HEK293 (cell line): ENCODE measurements around the gene NUB1.

Experiments
- EGR2 ChIP-seq: fragments of 450-650 bp; formaldehyde crosslinking; IDR thresholded peaks from 2 replicates; pipeline ENCODE4 v1.5.1; 2016; ENCODE audit warnings: low read depth, missing biosample characterization, missing genetic modification characterization
- GLIS1 ChIP-seq: fragments of 450-650 bp; formaldehyde crosslinking; IDR thresholded peaks from 2 replicates; pipeline ENCODE4 v1.5.1; 2016; ENCODE audit warnings: missing biosample characterization, missing genetic modification characterization
- HOXD13 ChIP-seq: sonication (generic); formaldehyde crosslinking; IDR thresholded peaks from 2 replicates; pipeline ENCODE4 v1.8.0; 2022; ENCODE audit warnings: missing genetic modification reagents, borderline replicate concordance
- KLF17 ChIP-seq: fragments of 450-650 bp; formaldehyde crosslinking; IDR thresholded peaks from 2 replicates; pipeline ENCODE4 v1.5.1; 2016; ENCODE audit warnings: missing biosample characterization, missing genetic modification characterization
- MYNN ChIP-seq: fragments of 450-650 bp; formaldehyde crosslinking; IDR thresholded peaks from 2 replicates; pipeline ENCODE4 v1.5.1; 2016; ENCODE audit warnings: missing biosample characterization, missing genetic modification characterization, borderline replicate concordance
- SP2 ChIP-seq: fragments of 450-650 bp; formaldehyde crosslinking; IDR thresholded peaks from 2 replicates; pipeline ENCODE4 v1.5.1; 2016; ENCODE audit warnings: missing biosample characterization, missing genetic modification characterization
- ZBTB10 ChIP-seq: fragments of 450-650 bp; formaldehyde crosslinking; IDR thresholded peaks from 2 replicates; pipeline ENCODE4 v1.5.1; 2016; ENCODE audit warnings: missing biosample characterization, missing genetic modification characterization
- ZBTB17 ChIP-seq: fragments of 450-650 bp; formaldehyde crosslinking; IDR thresholded peaks from 2 replicates; pipeline ENCODE4 v1.5.1; 2016; ENCODE audit warnings: missing biosample characterization, missing genetic modification characterization
- ZFHX2 ChIP-seq: fragments of 450-650 bp; formaldehyde crosslinking; conservative IDR thresholded peaks from 2 replicates; pipeline ENCODE4 v1.5.1; 2016; ENCODE audit warnings: missing biosample characterization, missing genetic modification characterization
- ZFP37 ChIP-seq: fragments of 450-650 bp; formaldehyde crosslinking; IDR thresholded peaks from 2 replicates; pipeline ENCODE4 v1.5.1; 2016; ENCODE audit warnings: missing biosample characterization, missing genetic modification characterization
- ZNF132 ChIP-seq: fragments of 450-650 bp; formaldehyde crosslinking; IDR thresholded peaks from 2 replicates; pipeline ENCODE4 v1.5.1; 2017; ENCODE audit warnings: missing biosample characterization, missing genetic modification characterization, borderline replicate concordance
- ZNF146 ChIP-seq: fragments of 450-650 bp; formaldehyde crosslinking; IDR thresholded peaks from 2 replicates; pipeline ENCODE4 v1.5.1; 2016; ENCODE audit warnings: missing biosample characterization, missing genetic modification characterization
- ZNF2 ChIP-seq: fragments of 450-650 bp; formaldehyde crosslinking; IDR thresholded peaks from 2 replicates; pipeline ENCODE4 v1.5.1; 2016; ENCODE audit warnings: missing biosample characterization, missing genetic modification characterization
- ZNF239 ChIP-seq: fragments of 450-650 bp; formaldehyde crosslinking; IDR thresholded peaks from 2 replicates; pipeline ENCODE4 v1.5.1; 2016; ENCODE audit warnings: missing biosample characterization, missing genetic modification characterization
- ZNF426 ChIP-seq: fragments of 450-650 bp; formaldehyde crosslinking; IDR thresholded peaks from 2 replicates; pipeline ENCODE4 v1.5.1; 2017; ENCODE audit warnings: missing biosample characterization, missing genetic modification characterization, mild to moderate bottlenecking, inconsistent platforms, moderate library complexity
- ZNF433 ChIP-seq: fragments of 450-650 bp; formaldehyde crosslinking; IDR thresholded peaks from 2 replicates; pipeline ENCODE4 v1.5.1; 2016; ENCODE audit warnings: missing biosample characterization, missing genetic modification characterization, low read depth
- ZNF544 ChIP-seq: fragments of 450-650 bp; formaldehyde crosslinking; IDR thresholded peaks from 2 replicates; pipeline ENCODE4 v1.5.0; 2017; ENCODE audit warnings: missing biosample characterization, missing genetic modification characterization
- ZNF548 ChIP-seq: fragments of 450-650 bp; formaldehyde crosslinking; IDR thresholded peaks from 2 replicates; pipeline ENCODE4 v1.5.1; 2016; ENCODE audit warnings: missing biosample characterization, missing genetic modification characterization
- ZNF596 ChIP-seq: fragments of 450-650 bp; IDR thresholded peaks from 2 replicates; pipeline ENCODE4 v1.5.0; 2018; ENCODE audit warnings: missing biosample characterization, mild to moderate bottlenecking, missing genetic modification characterization, moderate library complexity
- ZNF600 ChIP-seq: fragments of 450-650 bp; formaldehyde crosslinking; IDR thresholded peaks from 2 replicates; pipeline ENCODE4 v1.5.1; 2016; ENCODE audit warnings: missing biosample characterization, missing genetic modification characterization
- ZNF621 ChIP-seq: fragments of 450-650 bp; formaldehyde crosslinking; IDR thresholded peaks from 2 replicates; pipeline ENCODE4 v1.5.1; 2017; ENCODE audit warnings: missing biosample characterization, missing genetic modification characterization
- ZNF626 ChIP-seq: fragments of 450-650 bp; sonication (Bioruptor Pico); formaldehyde crosslinking; IDR thresholded peaks from 2 replicates; pipeline ENCODE4 v1.5.1; 2018; ENCODE audit warnings: missing biosample characterization, missing genetic modification characterization, inconsistent platforms
- ZNF629 ChIP-seq: fragments of 450-650 bp; formaldehyde crosslinking; IDR thresholded peaks from 2 replicates; pipeline ENCODE4 v1.5.1; 2017; ENCODE audit warnings: missing biosample characterization, missing genetic modification characterization
- ZNF658 ChIP-seq: fragments of 450-650 bp; formaldehyde crosslinking; IDR thresholded peaks from 2 replicates; pipeline ENCODE4; 2016; ENCODE audit warnings: missing biosample characterization, missing genetic modification characterization
- ZNF701 ChIP-seq: fragments of 450-650 bp; formaldehyde crosslinking; IDR thresholded peaks from 2 replicates; pipeline ENCODE4 v1.5.1; 2016; ENCODE audit warnings: missing biosample characterization, missing genetic modification characterization
- ZNF707 ChIP-seq: fragments of 450-650 bp; formaldehyde crosslinking; IDR thresholded peaks from 2 replicates; pipeline ENCODE4 v1.5.1; 2016; ENCODE audit warnings: missing biosample characterization, missing genetic modification characterization
- ZNF768 ChIP-seq: fragments of 450-650 bp; formaldehyde crosslinking; IDR thresholded peaks from 2 replicates; pipeline ENCODE4 v1.5.1; 2018; ENCODE audit warnings: missing biosample characterization, mild to moderate bottlenecking, missing genetic modification characterization
- ZNF776 ChIP-seq: fragments of 450-650 bp; formaldehyde crosslinking; IDR thresholded peaks from 2 replicates; pipeline ENCODE4 v1.5.0; 2017; ENCODE audit warnings: missing biosample characterization, missing genetic modification characterization, borderline replicate concordance
- TF ChIP-seq, protein P1 (sequence below): fragments of 450-650 bp; formaldehyde crosslinking; IDR thresholded peaks from 2 replicates; pipeline ENCODE4 v1.5.1; 2016; ENCODE audit warnings: missing biosample characterization, missing genetic modification characterization, low read depth
- TF ChIP-seq, protein P2 (sequence below): fragments of 450-650 bp; formaldehyde crosslinking; IDR thresholded peaks from 2 replicates; pipeline ENCODE4 v1.5.1; 2016; ENCODE audit warnings: missing biosample characterization, missing genetic modification characterization
- TF ChIP-seq, protein P3 (sequence below): fragments of 450-650 bp; formaldehyde crosslinking; IDR thresholded peaks from 2 replicates; pipeline ENCODE4 v1.5.1; 2016; ENCODE audit warnings: missing biosample characterization, missing genetic modification characterization

The NUB1 gene

DNA sequence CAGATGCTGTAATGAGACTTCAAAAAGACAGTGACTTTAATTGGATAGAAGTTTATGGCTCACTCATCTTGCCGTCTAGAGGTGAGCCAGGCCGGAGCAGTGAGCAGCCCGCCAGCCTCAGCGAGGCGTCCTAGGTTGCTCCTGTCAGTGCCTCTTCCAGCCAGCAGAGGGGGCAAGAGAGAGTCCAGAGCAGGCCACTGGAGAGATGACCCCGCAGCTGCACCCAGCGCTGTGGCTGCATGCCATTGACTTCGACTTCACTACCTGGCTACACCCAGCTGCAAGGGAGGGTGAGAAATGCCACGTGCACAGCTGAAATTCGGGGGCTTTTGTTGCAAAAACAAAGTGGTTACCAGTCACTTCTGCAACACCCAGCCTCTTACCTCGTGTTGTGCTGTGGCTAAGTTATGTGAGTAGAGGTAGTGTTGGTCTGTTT lies 26.5 kb downstream of the NUB1 start (continued):
- no peak for TF ChIP-seq ZBTB10
- no peak for TF ChIP-seq EGR2
- peak; percentile 60; the same call in 1 of the 2 replicates for TF ChIP-seq ZNF600 (tag by site-specific recombination)
- TF ChIP-seq ZNF426, result no peak
- no peak for TF ChIP-seq ZFP37 (tag by site-specific recombination)
- TF ChIP-seq, protein P1, sequence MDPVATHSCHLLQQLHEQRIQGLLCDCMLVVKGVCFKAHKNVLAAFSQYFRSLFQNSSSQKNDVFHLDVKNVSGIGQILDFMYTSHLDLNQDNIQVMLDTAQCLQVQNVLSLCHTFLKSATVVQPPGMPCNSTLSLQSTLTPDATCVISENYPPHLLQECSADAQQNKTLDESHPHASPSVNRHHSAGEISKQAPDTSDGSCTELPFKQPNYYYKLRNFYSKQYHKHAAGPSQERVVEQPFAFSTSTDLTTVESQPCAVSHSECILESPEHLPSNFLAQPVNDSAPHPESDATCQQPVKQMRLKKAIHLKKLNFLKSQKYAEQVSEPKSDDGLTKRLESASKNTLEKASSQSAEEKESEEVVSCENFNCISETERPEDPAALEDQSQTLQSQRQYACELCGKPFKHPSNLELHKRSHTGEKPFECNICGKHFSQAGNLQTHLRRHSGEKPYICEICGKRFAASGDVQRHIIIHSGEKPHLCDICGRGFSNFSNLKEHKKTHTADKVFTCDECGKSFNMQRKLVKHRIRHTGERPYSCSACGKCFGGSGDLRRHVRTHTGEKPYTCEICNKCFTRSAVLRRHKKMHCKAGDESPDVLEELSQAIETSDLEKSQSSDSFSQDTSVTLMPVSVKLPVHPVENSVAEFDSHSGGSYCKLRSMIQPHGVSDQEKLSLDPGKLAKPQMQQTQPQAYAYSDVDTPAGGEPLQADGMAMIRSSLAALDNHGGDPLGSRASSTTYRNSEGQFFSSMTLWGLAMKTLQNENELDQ (tag by site-specific recombination), result no peak
- no peak for TF ChIP-seq ZNF544 (tag by site-specific recombination)
- TF ChIP-seq ZNF626, result no peak
- TF ChIP-seq ZNF658 (tag by site-specific recombination), result no peak
- TF ChIP-seq, protein P2, sequence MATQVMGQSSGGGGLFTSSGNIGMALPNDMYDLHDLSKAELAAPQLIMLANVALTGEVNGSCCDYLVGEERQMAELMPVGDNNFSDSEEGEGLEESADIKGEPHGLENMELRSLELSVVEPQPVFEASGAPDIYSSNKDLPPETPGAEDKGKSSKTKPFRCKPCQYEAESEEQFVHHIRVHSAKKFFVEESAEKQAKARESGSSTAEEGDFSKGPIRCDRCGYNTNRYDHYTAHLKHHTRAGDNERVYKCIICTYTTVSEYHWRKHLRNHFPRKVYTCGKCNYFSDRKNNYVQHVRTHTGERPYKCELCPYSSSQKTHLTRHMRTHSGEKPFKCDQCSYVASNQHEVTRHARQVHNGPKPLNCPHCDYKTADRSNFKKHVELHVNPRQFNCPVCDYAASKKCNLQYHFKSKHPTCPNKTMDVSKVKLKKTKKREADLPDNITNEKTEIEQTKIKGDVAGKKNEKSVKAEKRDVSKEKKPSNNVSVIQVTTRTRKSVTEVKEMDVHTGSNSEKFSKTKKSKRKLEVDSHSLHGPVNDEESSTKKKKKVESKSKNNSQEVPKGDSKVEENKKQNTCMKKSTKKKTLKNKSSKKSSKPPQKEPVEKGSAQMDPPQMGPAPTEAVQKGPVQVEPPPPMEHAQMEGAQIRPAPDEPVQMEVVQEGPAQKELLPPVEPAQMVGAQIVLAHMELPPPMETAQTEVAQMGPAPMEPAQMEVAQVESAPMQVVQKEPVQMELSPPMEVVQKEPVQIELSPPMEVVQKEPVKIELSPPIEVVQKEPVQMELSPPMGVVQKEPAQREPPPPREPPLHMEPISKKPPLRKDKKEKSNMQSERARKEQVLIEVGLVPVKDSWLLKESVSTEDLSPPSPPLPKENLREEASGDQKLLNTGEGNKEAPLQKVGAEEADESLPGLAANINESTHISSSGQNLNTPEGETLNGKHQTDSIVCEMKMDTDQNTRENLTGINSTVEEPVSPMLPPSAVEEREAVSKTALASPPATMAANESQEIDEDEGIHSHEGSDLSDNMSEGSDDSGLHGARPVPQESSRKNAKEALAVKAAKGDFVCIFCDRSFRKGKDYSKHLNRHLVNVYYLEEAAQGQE, result no peak
- 0 out of 2 replicates have a peak, but pooled peaks have one; percentile 34 for TF ChIP-seq KLF17 (tag by site-specific recombination)
- no peak for TF ChIP-seq MYNN
- 0 out of 2 replicates have a peak, but pooled peaks have one; percentile 19 for TF ChIP-seq ZNF629 (tag by site-specific recombination)
- TF ChIP-seq ZNF621 (tag by site-specific recombination), result no peak
- no peak for TF ChIP-seq SP2 (tag by site-specific recombination)
- TF ChIP-seq ZNF776 (tag by site-specific recombination), result no peak
- TF ChIP-seq HOXD13 (CRISPR knock-in tag), result no peak
- no peak for TF ChIP-seq ZNF132 (tag by site-specific recombination)
- TF ChIP-seq ZNF239 (tag by site-specific recombination), result no peak
- no peak for TF ChIP-seq ZNF701 (tag by site-specific recombination)
- TF ChIP-seq ZNF2 (tag by site-specific recombination), result peak; percentile 71
- no peak for TF ChIP-seq ZNF768 (tag by site-specific recombination)
- TF ChIP-seq ZNF146, result no peak
- TF ChIP-seq ZNF433, result no peak
- TF ChIP-seq ZBTB17 (tag by site-specific recombination), result no peak
- TF ChIP-seq, protein P3, sequence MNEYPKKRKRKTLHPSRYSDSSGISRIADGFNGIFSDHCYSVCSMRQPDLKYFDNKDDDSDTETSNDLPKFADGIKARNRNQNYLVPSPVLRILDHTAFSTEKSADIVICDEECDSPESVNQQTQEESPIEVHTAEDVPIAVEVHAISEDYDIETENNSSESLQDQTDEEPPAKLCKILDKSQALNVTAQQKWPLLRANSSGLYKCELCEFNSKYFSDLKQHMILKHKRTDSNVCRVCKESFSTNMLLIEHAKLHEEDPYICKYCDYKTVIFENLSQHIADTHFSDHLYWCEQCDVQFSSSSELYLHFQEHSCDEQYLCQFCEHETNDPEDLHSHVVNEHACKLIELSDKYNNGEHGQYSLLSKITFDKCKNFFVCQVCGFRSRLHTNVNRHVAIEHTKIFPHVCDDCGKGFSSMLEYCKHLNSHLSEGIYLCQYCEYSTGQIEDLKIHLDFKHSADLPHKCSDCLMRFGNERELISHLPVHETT (tag by site-specific recombination), result no peak
- TF ChIP-seq ZNF548 (tag by site-specific recombination), result no peak
- TF ChIP-seq GLIS1, result peak; percentile 26; the same call in 1 of the 2 replicates
- TF ChIP-seq ZFHX2 (tag by site-specific recombination), result no peak
- no peak for TF ChIP-seq ZNF596 (tag by site-specific recombination)
- TF ChIP-seq ZNF707 (tag by site-specific recombination), result no peak
